Stimulated activated effector memory CD8-positive, alpha-beta T cell treated with anti-CD3 and anti-CD28 coated beads, Interleukin-12 subunit alpha, Interleukin-12 subunit beta, amount 100 ng/mL, for 72 hours (primary cell): ENCODE data around the gene CCDC178.

ENCODE experiments used
- ATAC-seq: fragments of 150-1000 bp; cut with Tn5 transposase; 2 replicates; pipeline ENCODE4 v1.10.0; 2021
- DNase-seq, 2 donors: peaks; one replicate each; pipeline ENCODE4 v3.0.0; 2021 to 2022; ENCODE audit warnings: low spot score in 2 of 2
- H3K27ac Mint-ChIP-seq: one replicate; pipeline ENCODE4 v1.8.0; 2022; ENCODE audit warnings: mild to moderate bottlenecking, mixed read lengths
- H3K36me3 Mint-ChIP-seq: one replicate; pipeline ENCODE4 v1.8.0; 2022; ENCODE audit warnings: mild to moderate bottlenecking, mixed read lengths
- H3K4me1 Mint-ChIP-seq: one replicate; pipeline ENCODE4 v1.8.0; 2022; ENCODE audit warnings: mixed read lengths
- H3K4me3 Mint-ChIP-seq: one replicate; pipeline ENCODE4 v1.8.0; 2022; ENCODE audit warnings: mild to moderate bottlenecking, mixed read lengths
- H3K9me3 Mint-ChIP-seq: one replicate; pipeline ENCODE4 v1.8.0; 2022; ENCODE audit warnings: mixed read lengths

Gene CCDC178, protein sequence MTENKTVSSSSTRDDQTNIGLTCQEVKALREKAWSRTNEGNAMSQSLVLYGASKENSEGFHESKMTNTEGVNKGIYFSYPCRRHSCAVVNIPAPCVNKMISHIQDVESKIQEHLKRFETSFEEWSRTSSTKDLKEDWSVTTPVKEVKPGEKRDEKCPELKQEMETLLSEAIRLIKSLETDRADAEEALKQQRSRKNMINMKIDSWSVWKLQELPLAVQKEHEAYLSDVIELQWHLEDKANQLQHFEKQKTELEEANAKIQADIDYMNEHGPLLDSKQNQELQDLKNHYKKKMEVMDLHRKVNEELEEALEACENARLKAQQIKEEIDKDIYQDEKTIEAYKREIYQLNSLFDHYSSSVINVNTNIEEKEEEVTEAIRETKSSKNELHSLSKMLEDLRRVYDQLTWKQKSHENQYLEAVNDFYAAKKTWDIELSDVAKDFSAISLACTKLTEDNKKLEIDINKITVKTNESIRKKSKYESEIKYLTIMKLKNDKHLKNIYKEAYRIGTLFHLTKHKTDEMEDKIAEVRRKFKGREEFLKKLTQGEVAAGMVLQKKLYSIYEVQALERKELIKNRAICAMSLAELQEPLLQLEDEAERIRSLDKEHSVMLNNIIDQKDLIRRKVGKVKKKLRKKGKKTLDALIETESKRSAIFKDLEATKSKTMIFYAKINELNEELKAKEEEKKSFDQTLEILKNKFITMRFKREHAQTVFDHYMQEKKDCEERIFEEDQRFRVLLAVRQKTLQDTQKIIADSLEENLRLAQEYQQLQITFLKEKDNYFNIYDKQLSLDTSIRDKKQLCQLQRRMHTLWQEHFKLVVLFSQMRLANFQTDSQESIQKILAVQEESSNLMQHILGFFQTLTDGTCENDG

DNA sequence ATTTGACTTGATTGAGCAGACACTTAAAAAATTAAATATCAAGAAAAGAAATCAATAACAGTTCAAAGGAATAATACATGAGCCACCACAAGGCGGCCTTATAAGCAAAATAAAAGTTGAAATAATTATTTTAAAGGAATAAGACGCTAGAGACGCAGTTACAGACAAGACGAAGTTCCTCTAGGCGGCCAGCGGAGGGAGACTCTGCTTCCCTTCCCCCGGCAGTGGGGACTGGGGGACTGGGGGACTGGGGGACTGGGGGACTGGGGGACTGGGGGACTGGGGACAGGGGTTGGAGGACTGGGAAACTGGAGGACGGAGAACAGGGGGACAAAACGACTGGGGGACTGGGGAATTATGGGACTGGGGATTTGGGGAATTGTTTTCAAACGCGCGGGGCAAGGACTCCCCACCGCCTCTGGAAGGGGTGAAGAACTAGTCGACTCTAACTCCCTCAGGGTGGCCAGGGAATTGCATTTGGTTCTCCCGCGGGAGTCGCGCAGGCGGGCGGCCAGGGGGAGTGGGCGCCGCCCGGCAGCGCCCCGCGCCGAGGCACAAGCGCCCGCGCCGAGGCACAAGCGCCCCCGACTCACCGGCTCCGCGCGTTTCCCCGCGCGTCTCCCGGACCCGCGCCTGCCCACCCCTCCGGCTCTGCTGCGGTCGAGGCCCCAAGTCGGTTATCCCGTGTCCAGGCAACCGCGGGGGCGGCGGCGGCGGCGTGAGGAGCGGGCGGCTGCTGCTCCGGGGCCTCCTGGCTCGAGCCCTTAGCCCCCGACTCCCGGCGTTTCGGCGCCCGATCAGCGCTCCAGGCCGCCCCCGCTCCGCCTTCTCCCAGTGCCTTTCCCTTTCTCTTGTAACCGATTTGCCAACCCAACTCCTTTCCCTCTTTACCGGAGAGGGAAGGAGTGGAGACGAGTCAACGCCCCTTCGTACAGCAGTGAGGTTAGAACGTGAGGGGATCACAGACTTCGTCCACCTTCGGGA, at the start of gene CCDC178:
TSS of gene CCDC178 (minus strand) at position 662 of the 984 bp plus-strand sequence. CDS start 28,633 bp downstream, outside the sequence.
- no peaks in the 10 kb centered on the region for H3K4me1 Mint-ChIP-seq
- H3K4me3 Mint-ChIP-seq, result no peak within 1 kb of the TSS

DNA sequence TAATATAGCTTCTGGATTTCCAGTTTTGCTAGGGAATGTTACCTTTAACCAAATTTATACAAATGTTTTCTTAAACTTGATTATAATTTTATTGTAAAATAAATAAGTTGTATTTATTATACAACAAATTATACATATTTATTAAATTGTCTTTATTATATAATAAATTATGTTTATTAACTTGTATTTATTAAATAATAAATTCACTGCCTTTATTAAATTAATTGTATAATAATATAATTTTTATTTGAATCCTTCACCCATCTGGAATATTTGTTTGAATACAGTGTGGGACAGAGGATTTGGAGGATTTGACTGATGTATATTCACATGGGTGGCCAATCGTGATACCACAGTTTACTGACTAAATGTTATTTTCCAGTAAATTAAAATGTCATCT, 43.4 kb upstream of the CCDC178 start:
- H3K36me3 Mint-ChIP-seq, result no peaks in the 10 kb centered on the region
- H3K4me3 Mint-ChIP-seq, result no peak overlapping the region
- no peak for ATAC-seq
- H3K9me3 Mint-ChIP-seq, result peaks cover 6% of the 10 kb centered on the region
- DNase-seq, result no peak
- no peaks in the 10 kb centered on the region for H3K4me1 Mint-ChIP-seq
- H3K27ac Mint-ChIP-seq, result no peak overlapping the region

More for the DNA sequence above, at the start of gene CCDC178:
- no peak within 1 kb of the TSS for H3K27ac Mint-ChIP-seq
- H3K36me3 Mint-ChIP-seq, result no peaks in the 10 kb centered on the region
- peaks cover 19% of the 10 kb centered on the region for H3K9me3 Mint-ChIP-seq
- ATAC-seq, result no peak
- no peak for DNase-seq

- no peaks in the 10 kb centered on the region for H3K4me1 Mint-ChIP-seq
- H3K4me3 Mint-ChIP-seq, result no peak overlapping the region
- peaks cover 15% of the 10 kb centered on the region for H3K9me3 Mint-ChIP-seq
- no peak overlapping the region for H3K27ac Mint-ChIP-seq
- ATAC-seq, result no peak
- no peaks in the 10 kb centered on the region for H3K36me3 Mint-ChIP-seq
- DNase-seq, result no peak
These were observed 32.0 kb upstream of the CCDC178 start for GRCh38 chr18:33472509-33472908.

DNA sequence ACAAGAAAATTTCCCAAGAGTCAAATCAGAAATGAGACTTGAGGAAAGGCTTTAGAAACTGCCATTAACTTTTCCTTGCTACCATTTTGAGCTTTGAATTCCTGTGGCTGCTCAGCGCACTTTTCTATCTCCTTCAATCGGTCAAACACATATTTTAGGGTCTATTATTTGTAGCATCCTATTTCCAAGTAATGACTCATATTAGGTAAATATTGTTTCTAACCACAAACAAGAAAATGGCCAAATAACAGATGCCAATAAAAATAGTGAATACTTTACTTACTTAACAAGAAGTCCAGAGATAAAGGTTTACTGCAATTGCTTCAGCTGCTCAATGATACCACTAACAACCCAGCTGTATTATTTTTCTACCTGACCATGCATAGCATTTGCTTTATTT, 29.7 kb upstream of the CCDC178 start:
- H3K27ac Mint-ChIP-seq, result no peak overlapping the region
- ATAC-seq (no peak), DNase-seq (no peak)
- H3K4me3 Mint-ChIP-seq, result no peak overlapping the region
- H3K9me3 Mint-ChIP-seq, result peaks cover 21% of the 10 kb centered on the region
- H3K4me1 Mint-ChIP-seq, result no peaks in the 10 kb centered on the region
- no peaks in the 10 kb centered on the region for H3K36me3 Mint-ChIP-seq

DNA sequence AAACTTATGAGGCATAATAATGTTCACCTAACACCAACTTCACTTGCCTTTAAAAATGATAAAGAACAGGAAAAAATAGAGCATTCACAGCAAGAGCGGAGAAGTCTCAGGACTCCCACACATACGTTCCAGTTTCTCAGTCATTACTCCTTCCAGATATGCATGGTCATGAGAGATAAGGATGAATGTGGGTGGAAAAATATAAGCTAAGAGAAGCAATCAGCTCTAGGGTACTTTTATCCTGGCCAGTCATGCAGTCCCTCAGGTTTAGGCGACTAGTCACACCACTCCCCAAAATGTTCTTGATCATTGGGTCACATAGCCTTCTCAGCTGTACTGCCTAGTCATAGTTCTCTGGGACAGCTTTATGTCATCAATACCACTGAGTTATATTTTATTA, 29.2 kb upstream of the CCDC178 start:
- ATAC-seq (no peak), DNase-seq (no peak)
- H3K36me3 Mint-ChIP-seq, result no peaks in the 10 kb centered on the region
- no peak overlapping the region for H3K27ac Mint-ChIP-seq
- no peaks in the 10 kb centered on the region for H3K4me1 Mint-ChIP-seq
- no peak overlapping the region for H3K4me3 Mint-ChIP-seq
- peaks cover 22% of the 10 kb centered on the region for H3K9me3 Mint-ChIP-seq

DNA sequence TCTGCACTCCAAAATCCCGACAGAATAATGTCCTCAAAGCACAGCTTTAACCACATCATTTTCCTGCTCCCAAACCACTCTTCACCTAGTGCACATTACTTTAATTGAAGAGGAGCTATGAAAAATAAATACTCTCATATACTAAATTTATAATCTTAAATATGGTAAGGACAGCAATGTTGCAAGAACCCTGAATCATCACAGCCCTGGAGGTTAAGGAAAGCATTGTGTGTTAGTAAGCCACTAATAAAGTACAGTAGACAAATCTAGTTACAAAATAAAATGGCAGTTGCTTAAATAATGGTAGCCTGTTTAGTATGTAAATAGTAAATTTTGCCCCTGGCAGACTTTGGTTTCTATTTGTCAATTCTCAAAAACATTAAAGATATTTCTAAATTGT, 27.0 kb upstream of the CCDC178 start:
- Mint-ChIP-seq H3K4me3 (no peak overlapping the region), H3K9me3 (peaks cover 18% of the 10 kb centered on the region), H3K27ac (no peak overlapping the region), H3K36me3 (no peaks in the 10 kb centered on the region), H3K4me1 (no peaks in the 10 kb centered on the region)
- ATAC-seq (no peak), DNase-seq (no peak)

- ATAC-seq, result no peak
- no peaks in the 10 kb centered on the region for H3K4me1 Mint-ChIP-seq
- H3K27ac Mint-ChIP-seq, result no peak overlapping the region
- H3K36me3 Mint-ChIP-seq, result no peaks in the 10 kb centered on the region
- H3K9me3 Mint-ChIP-seq, result peaks cover 22% of the 10 kb centered on the region
- no peak for DNase-seq
- no peak overlapping the region for H3K4me3 Mint-ChIP-seq
These were observed 26.3 kb upstream of the CCDC178 start for GRCh38 chr18:33466822-33467221.

- H3K9me3 Mint-ChIP-seq, result peaks cover 24% of the 10 kb centered on the region
- no peak overlapping the region for H3K4me3 Mint-ChIP-seq
- H3K36me3 Mint-ChIP-seq, result no peaks in the 10 kb centered on the region
- H3K27ac Mint-ChIP-seq, result no peak overlapping the region
- no peak for ATAC-seq
- no peak for DNase-seq
- H3K4me1 Mint-ChIP-seq, result no peaks in the 10 kb centered on the region
These were observed 20.2 kb upstream of the CCDC178 start for GRCh38 chr18:33460681-33461080.

GRCh38 chr18:33459612-33460011, 19.1 kb upstream of the CCDC178 start:
- Mint-ChIP-seq H3K4me3 (no peak overlapping the region), H3K36me3 (no peaks in the 10 kb centered on the region), H3K4me1 (no peaks in the 10 kb centered on the region), H3K9me3 (peaks cover 23% of the 10 kb centered on the region), H3K27ac (no peak overlapping the region)
- ATAC-seq, result no peak
- DNase-seq, result no peak

GRCh38 chr18:33446604-33447003, 6.1 kb upstream of the CCDC178 start:
- Mint-ChIP-seq H3K4me1 (no peaks in the 10 kb centered on the region), H3K27ac (no peak overlapping the region), H3K4me3 (no peak overlapping the region), H3K36me3 (no peaks in the 10 kb centered on the region), H3K9me3 (peaks cover 22% of the 10 kb centered on the region)
- DNase-seq, result no peak
- ATAC-seq, result no peak

- Mint-ChIP-seq H3K9me3 (peaks cover 16% of the 10 kb centered on the region), H3K4me1 (no peaks in the 10 kb centered on the region), H3K36me3 (no peaks in the 10 kb centered on the region), H3K4me3 (no peak overlapping the region), H3K27ac (no peak overlapping the region)
- no peak for DNase-seq
- no peak for ATAC-seq
These were observed 4.2 kb upstream of the CCDC178 start for GRCh38 chr18:33444709-33445108.

DNA sequence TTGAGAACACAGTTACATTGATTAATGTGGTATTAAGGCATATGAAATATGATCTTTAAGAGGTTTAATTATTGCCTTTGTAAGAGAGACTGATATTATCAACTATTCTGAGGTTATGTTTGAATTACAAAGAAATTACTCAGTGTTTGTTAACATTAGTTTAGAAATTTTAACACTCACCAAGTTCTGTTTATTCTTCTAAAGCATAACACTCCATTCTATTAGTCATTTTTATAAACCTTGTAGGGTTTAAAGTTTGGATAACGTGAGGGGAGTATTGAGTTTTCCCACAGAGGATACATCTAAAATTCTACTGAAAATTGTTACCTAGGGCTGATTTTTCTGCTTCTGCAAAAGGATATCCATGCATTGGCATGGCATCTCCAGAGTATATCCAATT, 7.7 kb downstream of the CCDC178 start:
- Mint-ChIP-seq H3K9me3 (peaks cover 19% of the 10 kb centered on the region), H3K27ac (no peak overlapping the region), H3K4me3 (no peak overlapping the region), H3K4me1 (no peaks in the 10 kb centered on the region), H3K36me3 (no peaks in the 10 kb centered on the region)
- DNase-seq, result no peak
- ATAC-seq, result no peak

- H3K9me3 Mint-ChIP-seq, result peaks cover 18% of the 10 kb centered on the region
- H3K36me3 Mint-ChIP-seq, result no peaks in the 10 kb centered on the region
- DNase-seq, result no peak
- no peak overlapping the region for H3K4me3 Mint-ChIP-seq
- H3K27ac Mint-ChIP-seq, result no peak overlapping the region
- H3K4me1 Mint-ChIP-seq, result no peaks in the 10 kb centered on the region
- no peak for ATAC-seq
These were observed 13.0 kb downstream of the CCDC178 start for GRCh38 chr18:33427549-33427948.

DNA sequence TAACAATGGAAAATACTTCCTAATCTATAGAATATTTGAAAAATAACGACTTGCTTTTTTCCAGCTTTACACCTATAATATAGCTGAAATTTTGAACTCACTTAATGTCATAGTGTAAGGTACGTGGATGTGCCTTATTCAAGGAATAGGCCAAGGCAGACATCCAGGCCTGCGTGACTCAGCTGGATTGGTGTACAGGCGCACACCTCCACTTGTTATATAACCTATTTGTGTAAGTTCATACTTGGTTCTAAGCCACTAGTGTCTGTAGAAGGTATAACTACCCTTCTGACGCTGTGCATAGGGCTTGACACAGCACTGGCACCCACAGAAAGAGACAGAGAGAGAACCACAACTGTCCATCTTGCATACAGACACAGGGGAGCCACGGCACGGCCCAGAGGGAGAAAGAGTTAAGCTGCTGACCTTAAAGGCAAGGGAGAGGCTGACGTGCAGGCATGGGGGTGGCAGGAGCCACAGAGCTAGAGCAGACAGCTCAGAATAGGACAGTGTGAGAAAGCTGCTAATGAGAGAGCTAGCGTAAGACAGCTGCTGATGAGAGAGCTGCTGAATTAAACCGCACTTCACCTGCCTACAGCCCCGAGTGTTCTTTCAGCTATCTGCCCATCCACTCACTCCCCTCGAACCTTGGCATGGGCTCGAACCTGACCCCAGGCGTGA, 16.1 kb downstream of the CCDC178 start:
- Mint-ChIP-seq H3K27ac (no peak overlapping the region), H3K4me1 (no peaks in the 10 kb centered on the region), H3K9me3 (peaks cover 17% of the 10 kb centered on the region), H3K36me3 (no peaks in the 10 kb centered on the region), H3K4me3 (no peak overlapping the region)
- ATAC-seq (peak; percentile 16), DNase-seq (no peak)
